HG03159 (cell line): ENCODE data around the gene PLK1.
"Not testable (repeated sequence)": the region's sequence is repeated elsewhere in the genome, so short reads cannot be mapped to it uniquely, and the experiment has no call there.

Experiments used
- ATAC-seq: cut with Tn5 transposase; IDR thresholded peaks from one replicate; pipeline ENCODE4 v1.9.1; 2021; ENCODE audit warnings: mild to moderate bottlenecking, moderate library complexity; ENCODE audit not compliant: unreplicated experiment

The PLK1 gene

DNA sequence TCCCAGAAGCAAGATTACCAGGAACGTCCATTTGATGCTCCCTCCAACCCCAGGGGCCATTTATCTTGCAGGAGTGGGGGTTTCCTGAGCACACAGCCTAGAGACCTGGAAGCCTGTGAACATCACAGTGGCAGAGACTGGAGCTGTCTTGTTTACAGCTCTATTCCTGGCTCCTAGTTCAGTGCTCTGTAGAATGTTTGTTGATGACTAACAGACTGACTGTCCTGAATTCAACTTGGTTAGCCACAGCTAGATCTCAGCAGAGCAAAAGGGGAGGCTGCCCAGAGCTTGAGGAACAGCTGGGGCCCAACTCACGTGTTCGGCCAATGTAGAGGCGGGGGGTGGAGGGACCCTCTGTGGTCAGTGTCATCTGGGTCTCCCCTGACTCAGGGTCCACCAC, 27.8 kb downstream of the PLK1 start:
- no peak for ATAC-seq

DNA sequence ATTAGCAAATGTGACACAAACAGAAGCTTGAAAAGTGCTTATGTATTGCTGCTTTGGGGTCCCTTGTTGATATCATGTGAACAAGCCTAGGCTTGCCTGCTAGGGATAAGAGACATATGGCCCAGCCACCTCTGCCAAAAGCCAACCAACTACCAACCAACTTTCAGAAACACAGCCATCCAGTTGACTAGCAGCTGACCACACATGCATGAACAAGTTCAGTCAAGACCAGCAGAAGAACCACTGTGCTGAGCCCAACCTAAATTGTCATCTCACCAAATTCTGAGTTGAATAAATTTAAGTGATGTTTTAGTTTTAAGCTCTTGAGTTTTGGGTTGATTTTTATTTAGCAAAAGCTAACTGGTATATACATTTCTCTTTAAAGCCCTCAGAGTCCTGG, 30.8 kb downstream of the PLK1 start:
- no peak for ATAC-seq

DNA sequence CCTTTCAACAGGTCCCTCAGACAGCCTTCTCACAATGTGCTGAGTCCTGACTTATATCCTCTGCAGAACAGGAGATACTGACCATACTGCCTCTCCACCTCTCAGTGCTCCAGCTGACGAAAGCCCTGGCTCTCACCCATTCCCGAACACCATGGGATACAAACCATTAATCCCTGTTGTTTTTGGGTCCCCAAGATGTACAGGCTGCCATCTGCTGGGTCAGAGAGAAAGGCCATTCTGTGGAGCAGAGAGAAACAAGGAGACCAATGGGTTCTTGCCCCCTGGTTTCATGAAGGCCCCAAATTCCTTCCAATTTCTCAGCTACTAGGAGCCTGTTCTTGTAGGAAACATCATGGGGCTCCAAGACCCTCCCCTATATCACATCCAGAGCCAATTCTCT, 31.3 kb downstream of the PLK1 start:
- ATAC-seq: no peak

DNA sequence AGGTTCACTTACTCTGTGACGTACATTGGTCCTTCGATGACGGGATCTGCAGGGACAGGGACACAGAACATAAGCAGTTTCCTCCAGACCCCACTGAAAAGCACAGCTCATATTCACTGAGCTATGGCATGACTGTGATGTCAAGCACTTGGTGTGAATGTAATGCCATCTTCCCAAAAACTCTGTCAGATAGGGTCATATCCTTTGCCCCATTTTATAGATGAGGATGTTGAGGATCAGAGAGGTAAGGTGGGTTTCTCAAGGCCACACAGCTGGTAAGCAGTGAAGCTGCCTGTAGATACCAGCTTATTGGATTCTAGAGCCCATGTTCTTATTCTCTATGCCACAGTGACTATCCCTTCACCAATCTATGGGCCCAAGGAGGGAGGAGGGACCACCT, 31.8 kb downstream of the PLK1 start:
- no peak for ATAC-seq

DNA sequence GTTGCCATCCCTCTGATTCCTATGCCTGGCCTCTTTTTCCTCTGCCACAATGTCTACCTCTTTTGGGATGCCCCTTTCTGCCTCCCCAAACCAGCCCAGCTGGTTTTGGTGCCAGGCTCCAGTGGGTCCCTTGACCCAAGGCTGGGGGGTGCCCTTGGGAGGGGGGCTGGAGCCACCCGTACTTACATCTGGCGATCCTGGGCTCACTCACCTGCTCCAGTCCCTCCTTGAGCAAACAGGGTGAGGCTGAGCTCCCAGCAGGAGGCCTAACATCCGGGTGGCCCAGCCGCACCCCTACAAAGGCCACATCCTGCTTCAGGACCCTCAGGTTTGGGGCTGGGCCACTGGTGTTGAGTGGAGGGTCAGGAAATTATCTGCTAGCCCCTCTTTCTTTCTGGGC, 33.1 kb downstream of the PLK1 start:
- no peak for ATAC-seq

DNA sequence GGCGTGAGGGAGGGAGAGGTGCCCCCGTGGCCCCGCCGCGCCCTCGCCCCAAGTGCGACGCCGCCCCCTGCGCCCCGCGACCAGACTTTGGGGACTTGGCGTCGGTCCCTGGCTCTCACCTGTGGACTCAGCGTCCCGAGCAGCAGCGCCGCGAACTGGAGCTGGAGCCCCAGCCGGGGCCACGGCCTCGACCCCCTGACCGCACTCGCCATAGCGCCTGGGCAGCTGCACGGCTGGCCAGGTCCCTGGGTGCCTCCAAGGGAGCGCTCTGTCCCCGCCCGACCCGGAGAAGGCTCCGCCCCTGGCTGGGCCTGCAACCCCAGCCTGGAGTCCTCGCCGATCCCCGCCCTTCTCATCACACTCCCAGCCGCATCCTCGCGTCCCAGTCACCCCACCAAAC, 34.3 kb downstream of the PLK1 start, which contains the start of gene ERN2:
Gene ERN2 (minus strand): TSS at position 247 of the 400 bp plus-strand sequence. CDS start 35 bp downstream, at position 212.
- no peak for ATAC-seq

DNA sequence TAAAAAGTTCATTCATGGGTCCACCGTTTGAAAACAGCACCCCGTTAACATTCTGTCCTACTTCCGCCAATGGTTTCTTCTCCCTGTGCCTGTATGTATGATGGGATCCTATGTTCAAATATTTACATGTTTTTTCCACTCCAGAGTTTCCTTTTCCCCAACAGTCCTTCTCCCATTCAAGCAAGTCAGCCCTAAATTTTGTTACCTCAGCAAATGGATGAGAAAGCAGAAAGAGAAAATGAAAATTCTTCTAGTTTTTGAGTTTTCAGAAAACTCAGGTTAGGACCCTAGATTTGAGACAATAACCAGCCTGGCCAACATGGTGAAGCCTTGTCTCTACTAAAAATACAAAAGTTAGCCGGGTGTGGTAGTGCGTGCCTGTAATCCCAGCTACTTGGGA, 37.8 kb downstream of the PLK1 start:
- ATAC-seq: no peak

DNA sequence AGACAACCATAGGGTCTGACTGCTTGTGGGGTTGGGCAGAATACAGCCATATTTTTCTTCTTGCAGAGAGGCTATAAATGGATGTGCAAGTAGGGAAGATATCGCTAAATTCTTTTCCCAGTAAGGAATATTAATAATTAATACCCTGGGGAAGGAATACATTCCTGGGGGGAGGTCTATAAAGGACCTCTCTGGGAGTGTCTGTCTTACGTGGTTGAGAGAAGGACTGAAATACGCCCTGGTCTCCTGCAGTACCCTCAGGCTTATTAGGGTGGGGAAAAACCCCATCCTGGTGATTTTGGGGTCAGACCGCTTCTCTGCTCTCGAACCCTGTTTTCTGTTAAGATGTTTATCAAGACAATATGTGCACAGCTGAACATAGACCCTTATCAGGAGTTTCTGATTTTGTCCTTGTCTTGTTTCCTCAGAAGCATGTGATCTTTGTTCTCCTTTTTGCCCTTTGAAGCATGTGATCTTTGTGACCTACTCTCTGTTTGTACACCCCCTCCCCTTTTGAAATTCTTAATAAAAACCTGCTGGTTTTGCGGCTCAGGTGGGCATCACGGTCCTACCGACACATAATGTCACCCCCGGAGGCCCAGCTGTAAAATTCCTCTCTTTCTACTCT, 44.0 kb downstream of the PLK1 start:
- not testable (repeated sequence) for ATAC-seq

DNA sequence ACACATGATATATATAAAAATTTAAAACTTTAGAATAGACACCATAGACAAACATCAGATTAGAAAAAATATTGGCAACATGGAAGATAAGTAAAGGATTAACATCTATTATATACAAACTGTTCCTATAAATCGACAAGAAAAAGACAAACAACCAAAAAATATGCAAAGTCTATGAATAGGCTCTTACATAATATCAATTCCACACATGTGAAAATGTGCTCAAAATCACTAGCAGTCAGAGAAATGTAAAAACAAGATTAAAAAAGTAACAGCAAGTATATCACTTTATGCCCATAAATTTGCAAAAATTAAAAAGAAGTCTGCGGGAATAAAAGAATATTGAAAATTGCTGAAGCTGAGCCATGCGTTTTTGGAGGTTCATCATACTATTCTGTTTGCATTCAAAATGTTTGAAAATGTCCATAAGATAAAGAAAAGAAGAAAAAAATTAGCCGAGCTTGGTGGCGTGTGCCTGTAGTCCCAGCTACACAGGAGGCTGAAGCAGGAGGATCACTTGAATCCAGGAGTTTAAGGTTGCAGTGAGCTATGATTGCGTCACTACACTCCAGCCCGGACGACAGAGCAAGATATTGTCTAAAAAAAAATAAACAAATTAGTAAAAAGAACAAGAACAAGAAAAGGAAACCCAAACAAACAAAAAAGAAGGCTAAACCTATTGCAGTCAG, 45.6 kb downstream of the PLK1 start:
- no peak for ATAC-seq

DNA sequence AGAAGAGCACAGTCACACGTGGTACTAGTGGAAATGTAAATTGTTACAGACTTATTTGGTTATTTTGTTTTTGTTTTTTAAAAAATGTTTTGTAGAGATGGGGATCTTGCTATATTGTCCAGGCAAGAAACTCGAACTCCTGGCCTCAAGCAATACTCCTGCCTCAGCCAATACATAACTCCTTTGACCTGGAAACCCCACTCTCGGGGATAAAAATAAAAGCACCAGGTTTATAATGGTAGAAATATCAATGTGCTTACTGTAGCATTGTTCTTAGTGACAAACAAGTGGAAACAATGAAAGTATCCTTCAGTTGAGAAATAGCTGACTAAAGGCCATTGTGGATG, 46.1 kb downstream of the PLK1 start:
- no peak for ATAC-seq

DNA sequence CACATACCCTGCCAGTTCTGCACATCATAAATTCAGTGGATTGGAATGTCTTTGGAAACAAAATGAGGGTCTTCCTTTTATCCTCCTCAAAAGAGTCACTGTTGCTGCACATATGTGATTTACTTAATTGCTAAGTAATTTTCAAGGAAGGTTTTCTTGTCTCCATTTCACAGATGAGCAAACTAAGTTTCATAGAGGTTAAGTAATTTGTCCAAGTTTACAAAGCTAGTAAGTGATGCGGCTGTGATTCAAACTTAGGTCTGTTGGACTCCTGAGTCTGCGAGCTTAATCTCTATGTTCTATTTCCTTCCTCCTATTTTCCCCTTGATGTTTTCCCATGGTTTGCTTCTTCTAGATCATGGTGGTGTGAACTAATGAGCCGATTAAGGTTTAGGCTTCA, 48.0 kb downstream of the PLK1 start:
- no peak for ATAC-seq

DNA sequence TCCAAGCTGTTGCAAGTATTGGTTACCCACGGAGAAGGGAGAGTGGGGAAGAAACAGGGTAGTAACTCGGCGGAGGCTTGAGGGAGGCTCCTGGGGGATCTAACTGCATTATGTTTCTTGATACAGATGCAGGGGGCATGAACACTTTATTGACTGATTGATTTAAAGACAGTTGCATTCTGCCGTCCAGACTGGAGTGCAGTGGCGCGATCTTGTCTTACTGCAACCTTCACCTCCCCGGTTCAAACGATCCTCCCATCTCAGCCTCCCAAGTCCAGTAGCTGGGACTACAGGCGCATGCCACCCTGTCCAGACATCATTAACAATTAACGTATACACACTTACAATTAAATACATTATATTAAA, 49.4 kb downstream of the PLK1 start:
- no peak for ATAC-seq

DNA sequence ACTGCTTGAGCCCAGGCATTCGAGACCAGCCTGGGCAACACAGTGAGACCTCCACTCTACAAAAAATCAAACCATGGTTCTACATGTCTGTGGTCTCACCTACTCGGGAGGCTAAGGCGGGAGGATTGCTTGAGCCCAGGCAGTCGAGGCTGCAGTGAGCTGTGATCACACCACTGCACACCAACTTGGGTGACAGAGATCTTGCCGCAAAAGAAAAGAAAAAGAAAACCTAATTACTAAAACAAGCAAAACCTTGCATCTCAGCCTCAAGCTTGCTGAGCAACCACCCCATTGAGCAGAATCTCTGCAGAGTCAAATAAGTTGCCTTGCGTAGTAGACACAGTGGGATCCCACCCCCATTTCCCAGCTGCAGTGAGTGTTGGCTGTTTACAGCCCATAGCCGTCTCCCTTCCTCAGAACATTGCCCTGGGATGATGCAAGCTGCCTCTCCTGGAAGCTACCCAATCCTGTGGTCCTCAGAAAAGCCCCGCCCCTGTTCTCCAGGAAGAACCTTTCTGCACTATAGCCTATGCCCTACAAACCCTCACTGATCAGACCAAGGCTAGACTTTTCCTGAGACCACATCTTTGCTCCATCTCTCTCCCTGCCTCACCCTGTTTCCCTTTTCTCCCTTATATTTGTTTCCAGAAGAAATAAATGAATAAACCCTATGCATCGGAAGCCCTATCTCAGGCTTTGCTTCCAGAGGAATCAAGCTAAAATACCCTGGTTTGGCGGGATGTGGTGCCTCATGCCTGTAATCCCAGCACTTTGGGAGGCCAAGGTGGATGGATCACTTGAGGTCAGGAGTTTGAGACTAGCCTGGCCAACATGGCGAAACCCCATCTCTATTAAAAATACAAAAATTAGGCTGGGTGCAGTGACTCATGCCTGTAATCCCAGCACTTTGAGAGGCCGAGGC, 51.1 kb downstream of the PLK1 start:
- no peak for ATAC-seq

DNA sequence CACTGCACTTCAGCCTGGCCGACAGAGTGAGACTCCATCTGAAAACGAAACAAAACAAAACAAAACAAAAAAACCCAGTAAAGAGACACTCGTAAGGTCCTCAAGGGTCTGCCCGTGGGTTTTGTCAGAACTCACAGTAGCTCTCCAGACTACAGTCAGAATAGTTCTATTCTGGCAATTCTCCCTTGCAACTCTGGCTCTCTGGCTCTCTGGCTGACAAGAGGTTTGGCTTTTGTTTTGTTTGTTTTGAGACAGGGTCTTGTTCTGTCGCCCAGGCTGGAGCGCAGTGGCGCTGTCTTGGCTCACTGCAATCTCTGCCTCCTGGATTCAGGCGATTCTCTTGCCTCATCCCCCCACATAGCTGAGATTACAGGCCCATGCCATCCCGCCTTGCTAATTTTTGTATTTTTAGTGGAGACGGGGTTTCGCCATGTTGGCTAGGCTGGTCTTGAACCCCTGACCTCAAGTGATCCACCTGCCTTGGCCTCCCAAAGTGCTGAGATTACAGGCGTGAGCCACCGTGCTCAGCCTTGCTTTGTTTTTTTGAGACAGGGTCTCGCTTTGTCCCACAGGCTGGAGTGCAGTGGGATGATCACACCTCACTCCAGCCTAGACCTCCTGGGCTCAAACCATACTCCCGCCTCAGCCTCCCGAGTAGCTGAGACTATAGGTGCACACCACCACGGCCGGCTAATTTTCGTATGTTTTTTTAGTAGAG, 55.6 kb downstream of the PLK1 start:
- no peak for ATAC-seq

DNA sequence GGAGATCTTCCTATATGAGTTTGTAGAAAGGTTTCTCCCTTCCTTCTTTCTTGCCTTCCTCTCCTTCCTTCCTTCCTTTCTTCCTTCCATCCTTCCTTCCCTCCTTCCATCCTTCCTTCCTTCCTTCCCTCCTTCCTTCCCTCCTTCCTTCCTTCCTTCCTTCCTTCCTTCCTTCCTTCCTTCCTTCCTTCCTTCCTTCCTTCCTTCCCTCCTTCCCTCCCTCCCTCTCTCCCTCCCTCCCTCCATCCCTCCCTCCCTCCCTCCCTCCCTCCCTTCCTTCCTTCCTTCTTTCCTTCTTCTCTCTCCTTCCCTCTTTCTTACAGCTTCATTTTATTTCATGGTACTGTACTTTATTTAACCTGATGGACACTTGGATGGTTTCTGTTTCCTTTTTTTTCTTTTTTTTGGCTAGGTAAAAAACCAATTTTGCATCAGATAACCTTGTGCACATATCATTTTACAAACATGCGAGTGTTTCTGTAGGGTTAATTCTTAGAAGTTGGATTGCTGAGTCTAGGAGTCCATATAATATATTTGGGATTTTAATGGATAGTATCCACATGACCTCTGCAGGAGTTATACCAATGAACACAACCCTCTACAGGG, 58.8 kb downstream of the PLK1 start:
- ATAC-seq: not testable (repeated sequence)

DNA sequence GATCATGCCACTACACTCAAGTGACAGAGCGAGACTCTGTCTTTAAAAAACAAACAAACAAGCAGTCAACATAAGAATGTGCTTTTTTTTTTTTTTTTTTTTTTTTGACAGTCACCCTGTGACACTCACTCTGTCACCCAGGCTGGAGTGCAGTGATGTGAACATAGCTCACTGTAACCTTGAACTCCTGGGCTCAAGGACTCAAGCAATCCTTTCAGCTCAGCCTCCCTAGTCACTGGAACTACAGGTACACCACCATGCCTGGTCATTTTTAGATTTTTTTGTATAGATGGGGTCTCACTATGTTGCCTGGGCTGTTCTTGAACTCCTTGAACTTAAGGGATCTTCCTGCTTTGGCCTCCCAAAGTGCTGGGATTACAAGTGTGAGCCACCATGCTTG, 60.8 kb downstream of the PLK1 start:
- ATAC-seq: no peak
